ENCODE data around the gene GALT. TPM values are rescaled to one million over a fixed set of nuclear protein-coding genes. Genes with fewer than 3 reads are reported as not detected.

The GALT gene
- total and polyA plus RNA-seq, 2 of the 13 experiments (the other 11 are each of a cell fraction or from before 2014, with no cell fraction given) = 40.4 to 46.3 TPM

- 0 out of 2 replicates have a peak, but pooled peaks have one; percentile 7 for TF ChIP-seq ZNF33A (CRISPR knock-in tag; IDR thresholded peaks at IDR 0.05; ENCODE audit: borderline replicate concordance)
- peak; percentile 97 for TF ChIP-seq SP5 (CRISPR knock-in tag; IDR thresholded peaks at IDR 0.05; ENCODE audit: borderline replicate concordance, low read depth)
- TF ChIP-seq STAG1 (CRISPR knock-in tag; IDR thresholded peaks at IDR 0.05) = 0 out of 2 replicates have a peak, but pooled peaks have one; percentile 20
- no peak for TF ChIP-seq ZNF782 (CRISPR knock-in tag; IDR thresholded peaks at IDR 0.05; ENCODE audit: borderline replicate concordance)
- no peak for TF ChIP-seq ZNF33B (CRISPR knock-in tag; IDR thresholded peaks at IDR 0.05)
- no peak for TF ChIP-seq ZBTB49 (CRISPR knock-in tag; IDR thresholded peaks at IDR 0.05; ENCODE audit: borderline replicate concordance)
- TF ChIP-seq, protein P1, sequence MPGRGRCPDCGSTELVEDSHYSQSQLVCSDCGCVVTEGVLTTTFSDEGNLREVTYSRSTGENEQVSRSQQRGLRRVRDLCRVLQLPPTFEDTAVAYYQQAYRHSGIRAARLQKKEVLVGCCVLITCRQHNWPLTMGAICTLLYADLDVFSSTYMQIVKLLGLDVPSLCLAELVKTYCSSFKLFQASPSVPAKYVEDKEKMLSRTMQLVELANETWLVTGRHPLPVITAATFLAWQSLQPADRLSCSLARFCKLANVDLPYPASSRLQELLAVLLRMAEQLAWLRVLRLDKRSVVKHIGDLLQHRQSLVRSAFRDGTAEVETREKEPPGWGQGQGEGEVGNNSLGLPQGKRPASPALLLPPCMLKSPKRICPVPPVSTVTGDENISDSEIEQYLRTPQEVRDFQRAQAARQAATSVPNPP (CRISPR knock-in tag; IDR thresholded peaks at IDR 0.05) = no peak; the same call in 1 of the 2 replicates
- no peak for TF ChIP-seq ZNF101 (CRISPR knock-in tag; IDR thresholded peaks at IDR 0.05; ENCODE audit: borderline replicate concordance, low read depth)
- no peak for TF ChIP-seq CENPBD1 (CRISPR knock-in tag; IDR thresholded peaks at IDR 0.05; ENCODE audit: borderline replicate concordance, low read depth)
- TF ChIP-seq ZNF3 (CRISPR knock-in tag; IDR thresholded peaks at IDR 0.05) = no peak
- TF ChIP-seq RARG (CRISPR knock-in tag; IDR thresholded peaks at IDR 0.05; ENCODE audit: low read depth) = no peak
- TF ChIP-seq TRIM22 (IDR thresholded peaks at IDR 0.05) = no peak
- TF ChIP-seq, protein P2, sequence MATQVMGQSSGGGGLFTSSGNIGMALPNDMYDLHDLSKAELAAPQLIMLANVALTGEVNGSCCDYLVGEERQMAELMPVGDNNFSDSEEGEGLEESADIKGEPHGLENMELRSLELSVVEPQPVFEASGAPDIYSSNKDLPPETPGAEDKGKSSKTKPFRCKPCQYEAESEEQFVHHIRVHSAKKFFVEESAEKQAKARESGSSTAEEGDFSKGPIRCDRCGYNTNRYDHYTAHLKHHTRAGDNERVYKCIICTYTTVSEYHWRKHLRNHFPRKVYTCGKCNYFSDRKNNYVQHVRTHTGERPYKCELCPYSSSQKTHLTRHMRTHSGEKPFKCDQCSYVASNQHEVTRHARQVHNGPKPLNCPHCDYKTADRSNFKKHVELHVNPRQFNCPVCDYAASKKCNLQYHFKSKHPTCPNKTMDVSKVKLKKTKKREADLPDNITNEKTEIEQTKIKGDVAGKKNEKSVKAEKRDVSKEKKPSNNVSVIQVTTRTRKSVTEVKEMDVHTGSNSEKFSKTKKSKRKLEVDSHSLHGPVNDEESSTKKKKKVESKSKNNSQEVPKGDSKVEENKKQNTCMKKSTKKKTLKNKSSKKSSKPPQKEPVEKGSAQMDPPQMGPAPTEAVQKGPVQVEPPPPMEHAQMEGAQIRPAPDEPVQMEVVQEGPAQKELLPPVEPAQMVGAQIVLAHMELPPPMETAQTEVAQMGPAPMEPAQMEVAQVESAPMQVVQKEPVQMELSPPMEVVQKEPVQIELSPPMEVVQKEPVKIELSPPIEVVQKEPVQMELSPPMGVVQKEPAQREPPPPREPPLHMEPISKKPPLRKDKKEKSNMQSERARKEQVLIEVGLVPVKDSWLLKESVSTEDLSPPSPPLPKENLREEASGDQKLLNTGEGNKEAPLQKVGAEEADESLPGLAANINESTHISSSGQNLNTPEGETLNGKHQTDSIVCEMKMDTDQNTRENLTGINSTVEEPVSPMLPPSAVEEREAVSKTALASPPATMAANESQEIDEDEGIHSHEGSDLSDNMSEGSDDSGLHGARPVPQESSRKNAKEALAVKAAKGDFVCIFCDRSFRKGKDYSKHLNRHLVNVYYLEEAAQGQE (IDR thresholded peaks at IDR 0.05; ENCODE audit: borderline replicate concordance in 1 of 2, low read depth in 1 of 2, low read length in 2 of 2) = no peak
- TF ChIP-seq ZNF296 (CRISPR knock-in tag; conservative IDR thresholded peaks at IDR 0.05) = 0 out of 2 replicates have a peak, but pooled peaks have one; percentile 53
- no peak for TF ChIP-seq ZBTB42 (CRISPR knock-in tag; IDR thresholded peaks at IDR 0.05)
- TF ChIP-seq, protein P3, sequence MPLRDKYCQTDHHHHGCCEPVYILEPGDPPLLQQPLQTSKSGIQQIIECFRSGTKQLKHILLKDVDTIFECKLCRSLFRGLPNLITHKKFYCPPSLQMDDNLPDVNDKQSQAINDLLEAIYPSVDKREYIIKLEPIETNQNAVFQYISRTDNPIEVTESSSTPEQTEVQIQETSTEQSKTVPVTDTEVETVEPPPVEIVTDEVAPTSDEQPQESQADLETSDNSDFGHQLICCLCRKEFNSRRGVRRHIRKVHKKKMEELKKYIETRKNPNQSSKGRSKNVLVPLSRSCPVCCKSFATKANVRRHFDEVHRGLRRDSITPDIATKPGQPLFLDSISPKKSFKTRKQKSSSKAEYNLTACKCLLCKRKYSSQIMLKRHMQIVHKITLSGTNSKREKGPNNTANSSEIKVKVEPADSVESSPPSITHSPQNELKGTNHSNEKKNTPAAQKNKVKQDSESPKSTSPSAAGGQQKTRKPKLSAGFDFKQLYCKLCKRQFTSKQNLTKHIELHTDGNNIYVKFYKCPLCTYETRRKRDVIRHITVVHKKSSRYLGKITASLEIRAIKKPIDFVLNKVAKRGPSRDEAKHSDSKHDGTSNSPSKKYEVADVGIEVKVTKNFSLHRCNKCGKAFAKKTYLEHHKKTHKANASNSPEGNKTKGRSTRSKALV (CRISPR knock-in tag; IDR thresholded peaks at IDR 0.05) = no peak
- TF ChIP-seq GATAD1 (CRISPR knock-in tag; IDR thresholded peaks at IDR 0.05) = peak; percentile 65
- 0 out of 2 replicates have a peak, but pooled peaks have one; percentile 83 for TF ChIP-seq ZNF20 (CRISPR knock-in tag; IDR thresholded peaks at IDR 0.05)
These were observed 5.6 kb downstream of the GALT start, which contains the start of gene IL11RA (continued) for GRCh38 chr9:34651876-34652601.

All from HepG2 (cell line).